CD1c-positive myeloid dendritic cell (primary cell): ENCODE measurements around the gene BMP10.

Experiments
- DNase-seq: peaks from one replicate; pipeline ENCODE4 v3.0.0-alpha.2; 2016; ENCODE audit errors: extremely low spot score

The BMP10 gene

DNA sequence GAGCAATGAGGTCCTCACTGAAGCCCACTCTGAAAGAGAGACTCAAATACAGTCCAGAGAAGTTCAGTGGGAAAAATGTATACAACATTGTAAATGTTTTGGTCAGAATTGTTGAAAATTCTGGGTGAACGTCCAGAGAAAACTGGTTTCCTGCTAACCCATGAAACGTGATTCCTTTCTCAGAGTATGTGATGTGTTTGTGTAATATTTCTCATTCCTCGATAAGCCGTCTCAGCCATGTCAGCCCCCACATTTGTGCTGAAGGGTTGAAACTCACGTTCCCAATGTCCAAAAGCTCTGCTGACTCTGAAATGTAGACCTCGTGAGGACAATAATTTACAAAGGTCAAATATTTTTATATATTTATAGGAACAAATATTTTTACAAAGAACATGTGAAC lies 51.6 kb downstream of the BMP10 start:
- no peak for DNase-seq

DNA sequence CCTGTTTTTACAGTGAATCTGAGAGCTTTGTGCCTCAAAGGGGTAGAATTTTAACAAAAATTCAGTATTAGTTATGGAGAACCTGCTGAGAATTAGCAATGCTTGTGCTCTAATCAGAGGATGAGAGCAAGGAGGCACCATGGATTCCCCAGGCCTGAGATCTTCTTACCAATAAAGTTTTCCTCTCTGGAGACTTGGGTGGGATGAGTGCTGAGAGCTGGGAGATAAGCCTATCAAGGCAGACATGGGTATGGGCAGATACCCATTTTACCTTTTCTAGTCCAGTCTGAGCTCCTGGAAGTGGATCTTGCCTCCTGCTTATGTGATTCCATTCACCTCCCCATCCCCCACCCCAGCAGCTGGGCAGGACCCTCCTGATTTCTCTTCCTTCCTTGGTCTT lies 53.9 kb downstream of the BMP10 start:
- no peak for DNase-seq
